Measurements from ENCODE around the gene PMEPA1.

PMEPA1 gene

GRCh38 chr20:57666834-57667157 lies 43.0 kb downstream of the PMEPA1 start:
- no peak for DNase-seq (ENCODE audit: low read depth)
- no peak overlapping the region for H3K4me3 ChIP-seq (ENCODE audit: low read depth, low read length)

- H3K4me3 ChIP-seq (ENCODE audit: low read depth, low read length): no peak overlapping the region
- no peak for DNase-seq (ENCODE audit: low read depth)
Measured at GRCh38 chr20:57666106-57666833, 43.5 kb downstream of the PMEPA1 start.

GRCh38 chr20:57665589-57665971 lies 44.2 kb downstream of the PMEPA1 start:
- DNase-seq (ENCODE audit: low read depth): no peak

GRCh38 chr20:57664924-57665588 lies 44.8 kb downstream of the PMEPA1 start:
- no peak overlapping the region for H3K4me3 ChIP-seq (ENCODE audit: low read depth, low read length)
- no peak for DNase-seq (ENCODE audit: low read depth)

More at GRCh38 chr20:57665589-57665971, 44.2 kb downstream of the PMEPA1 start:
- no peak overlapping the region for H3K4me3 ChIP-seq (ENCODE audit: low read depth, low read length)

GRCh38 chr20:57664476-57664875 lies 45.3 kb downstream of the PMEPA1 start:
- DNase-seq (ENCODE audit: low read depth): no peak
- H3K4me3 ChIP-seq (ENCODE audit: low read depth, low read length): no peak overlapping the region

- no peak for DNase-seq (ENCODE audit: low read depth)
- H3K4me3 ChIP-seq (ENCODE audit: low read depth, low read length): no peak overlapping the region
Measured at GRCh38 chr20:57663681-57664451, 45.9 kb downstream of the PMEPA1 start.

- DNase-seq (ENCODE audit: low read depth): no peak
Measured at GRCh38 chr20:57663241-57663640, 46.6 kb downstream of the PMEPA1 start.

GRCh38 chr20:57662456-57663240 lies 47.2 kb downstream of the PMEPA1 start:
- DNase-seq (ENCODE audit: low read depth): no peak
- H3K4me3 ChIP-seq (ENCODE audit: low read depth, low read length): no peak overlapping the region

More at GRCh38 chr20:57663241-57663640, 46.6 kb downstream of the PMEPA1 start:
- no peak overlapping the region for H3K4me3 ChIP-seq (ENCODE audit: low read depth, low read length)

- DNase-seq (ENCODE audit: low read depth): no peak
- H3K4me3 ChIP-seq (ENCODE audit: low read depth, low read length): no peak overlapping the region
Measured at GRCh38 chr20:57661746-57662455, 47.9 kb downstream of the PMEPA1 start.

- DNase-seq (ENCODE audit: low read depth): no peak
- no peak overlapping the region for H3K4me3 ChIP-seq (ENCODE audit: low read depth, low read length)
Measured at GRCh38 chr20:57660922-57661745, 48.7 kb downstream of the PMEPA1 start.

GRCh38 chr20:57660181-57660921 lies 49.5 kb downstream of the PMEPA1 start:
- no peak overlapping the region for H3K4me3 ChIP-seq (ENCODE audit: low read depth, low read length)
- no peak for DNase-seq (ENCODE audit: low read depth)

GRCh38 chr20:57659517-57660180 lies 50.2 kb downstream of the PMEPA1 start:
- no peak for DNase-seq (ENCODE audit: low read depth)
- H3K4me3 ChIP-seq (ENCODE audit: low read depth, low read length): no peak overlapping the region

GRCh38 chr20:57658833-57659516 lies 50.8 kb downstream of the PMEPA1 start:
- H3K4me3 ChIP-seq (ENCODE audit: low read depth, low read length): no peak overlapping the region
- no peak for DNase-seq (ENCODE audit: low read depth)

- no peak for DNase-seq (ENCODE audit: low read depth)
- H3K4me3 ChIP-seq (ENCODE audit: low read depth, low read length): no peak overlapping the region
Measured at GRCh38 chr20:57658447-57658832, 51.4 kb downstream of the PMEPA1 start.

GRCh38 chr20:57657535-57658446 lies 52.0 kb downstream of the PMEPA1 start:
- H3K4me3 ChIP-seq (ENCODE audit: low read depth, low read length): no peak overlapping the region
- DNase-seq (ENCODE audit: low read depth): no peak
